Pancreas (tissue), 10 donors: Measurements from ENCODE around the gene CDH13. TPM values are rescaled to one million over a fixed set of nuclear protein-coding genes. Genes with fewer than 3 reads are reported as not detected.

ENCODE experiments used
- ATAC-seq, 4 donors: fragments of 200-7000 bp; cut with Tn5 transposase; one replicate each; pipeline versions ENCODE4 v1.8.0 to v1.9.1; 2020; ENCODE audit warnings: mild to moderate bottlenecking in 4 of 4, moderate library complexity in 4 of 4
- DNase-seq, 6 donors: peaks; one replicate each; pipeline ENCODE4 v3.0.0-alpha.2; 2020
- FAIRE-seq: peaks from 2 replicates; lab custom pipeline; 2012; peaks lifted over from hg19 to GRCh38; lab: Jason Lieb, UNC
- H3K27ac ChIP-seq, 4 donors: fragments of 200-600 bp; sonication (generic); 1 replicate in 3 of 4; 2 replicates in 1 of 4; pipeline versions ENCODE4 v1.5.0 to v1.8.0; 2020
- H3K27me3 ChIP-seq, 4 donors: fragments of 200-600 bp; one replicate each; pipeline ENCODE4 v1.8.0; 2021
- H3K36me3 ChIP-seq, 3 donors: fragments of 200-600 bp; sonication (generic) in 1 of 3; one replicate each; pipeline versions ENCODE4 v1.5.0 to v1.8.0; 2020 to 2021
- H3K4me1 ChIP-seq, 3 donors: fragments of 200-600 bp; one replicate each; pipeline ENCODE4 v1.8.0; 2021
- H3K4me3 ChIP-seq, 4 donors: fragments of 200-600 bp; sonication (generic) in 2 of 4; one replicate each; pipeline versions ENCODE4 v1.5.0 to v1.8.0; 2020 to 2021
- H3K9me3 ChIP-seq, 4 donors: fragments of 200-600 bp; one replicate each; pipeline ENCODE4 v1.8.0; 2021
- WGBS, 2 donors: extraction: QIAGEN DNeasy Blood & Tissue Kit; methylation state at CpG; one replicate each; pipeline ENCODE4 v1.1.7; 2013; 5-methylcytosine and 5-hydroxymethylcytosine counted together
- intact Hi-C, 3 donors: fragments of 100-400 bp; cut with DNase I; formaldehyde crosslinking; loops; one replicate each; pipeline versions ENCODE4 v1.11.1 to v1.14.2; 2022
- polyA plus RNA-seq, 2 donors: library from polyadenylated mRNA; stranded (reverse); fragments of 200-250 nt; gene quantifications; one replicate each; pipeline ENCODE4 v1.2.3, GENCODE V29; 2013
- total RNA-seq, 6 donors: library from RNA; stranded (reverse); fragmentation: NEBNext Ultra II Directional in 4 of 6; extraction: Animal tissue kit (Norgen Biotek cat#: 25700) in 4 of 6; gene quantifications; one replicate each; pipeline versions ENCODE4 v1.2.1 to v1.2.4, GENCODE V29; 2021 to 2023
- TF ChIP-seq, protein P1 (sequence below), 4 donors: fragments of 200-600 bp; sonication (generic) in 3 of 4; IDR thresholded peaks; one replicate each; pipeline versions ENCODE4 v1.5.0 to v1.8.0; 2021; ENCODE audit warnings: antibody characterized with exemption in 4 of 4
- donor health status: healthy with polysubstance abuse.
- donor health status: DM: no; HTN: no; CAD: no; lungs with moderate emphysema.
- donor health status: DM: no; HTN: no; CAD: no.
- donor health status: control.
- donor health status: control.
- donor health status: Bipolar disorder and iron deficiency.
- donor health status: DM: yes; HTN: yes; CAD: no.
- donor health status: DM: no; HTN: no; CAD: no.
- donor health status: DM: no; HTN: no; CAD: no.
- donor health status: DM: yes; HTN: yes; CAD: no.

The CDH13 gene
- total and polyA plus RNA-seq, 8 donors = 0.12 to 1.0 (median 0.37) TPM

GRCh38 chr16:83669456-83669855 lies 1042.7 kb downstream of the CDH13 start:
- H3K36me3 ChIP-seq = no peaks in the 10 kb centered on the region
- no peaks in the 10 kb centered on the region for H3K27me3 ChIP-seq
- H3K4me3 ChIP-seq = no peak overlapping the region
- no peak for FAIRE-seq
- H3K9me3 ChIP-seq = no peaks in the 10 kb centered on the region
- H3K27ac ChIP-seq = no peak overlapping the region
- no peak for ATAC-seq
- TF ChIP-seq, protein P1, sequence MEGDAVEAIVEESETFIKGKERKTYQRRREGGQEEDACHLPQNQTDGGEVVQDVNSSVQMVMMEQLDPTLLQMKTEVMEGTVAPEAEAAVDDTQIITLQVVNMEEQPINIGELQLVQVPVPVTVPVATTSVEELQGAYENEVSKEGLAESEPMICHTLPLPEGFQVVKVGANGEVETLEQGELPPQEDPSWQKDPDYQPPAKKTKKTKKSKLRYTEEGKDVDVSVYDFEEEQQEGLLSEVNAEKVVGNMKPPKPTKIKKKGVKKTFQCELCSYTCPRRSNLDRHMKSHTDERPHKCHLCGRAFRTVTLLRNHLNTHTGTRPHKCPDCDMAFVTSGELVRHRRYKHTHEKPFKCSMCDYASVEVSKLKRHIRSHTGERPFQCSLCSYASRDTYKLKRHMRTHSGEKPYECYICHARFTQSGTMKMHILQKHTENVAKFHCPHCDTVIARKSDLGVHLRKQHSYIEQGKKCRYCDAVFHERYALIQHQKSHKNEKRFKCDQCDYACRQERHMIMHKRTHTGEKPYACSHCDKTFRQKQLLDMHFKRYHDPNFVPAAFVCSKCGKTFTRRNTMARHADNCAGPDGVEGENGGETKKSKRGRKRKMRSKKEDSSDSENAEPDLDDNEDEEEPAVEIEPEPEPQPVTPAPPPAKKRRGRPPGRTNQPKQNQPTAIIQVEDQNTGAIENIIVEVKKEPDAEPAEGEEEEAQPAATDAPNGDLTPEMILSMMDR (IDR thresholded peaks at IDR 0.05) = no peak
- H3K4me1 ChIP-seq = no peaks in the 10 kb centered on the region
- no peak for DNase-seq
- WGBS, 2 donors = 39 to 40% methylated on average over 5 of the region's 5 CpGs
- intact Hi-C loops = no loop called here

- WGBS, 2 donors = 18 to 19% methylated on average over 5 of the region's 5 CpGs
- no peak for ATAC-seq
- TF ChIP-seq, protein P1 (IDR thresholded peaks at IDR 0.05) = no peak
- H3K4me3 ChIP-seq = no peak overlapping the region
- H3K36me3 ChIP-seq = no peaks in the 10 kb centered on the region
- no peak overlapping the region for H3K27ac ChIP-seq
- H3K27me3 ChIP-seq = peaks cover 0 to 2% (median 0%) of the 10 kb centered on the region in 4 donors
- intact Hi-C loops = no loop called here
- DNase-seq = no peak
- no peaks in the 10 kb centered on the region for H3K9me3 ChIP-seq
- no peaks in the 10 kb centered on the region for H3K4me1 ChIP-seq
- no peak for FAIRE-seq
Measured at GRCh38 chr16:83674931-83675535, 1048.3 kb downstream of the CDH13 start.

GRCh38 chr16:83676086-83676485 lies 1049.3 kb downstream of the CDH13 start:
- Histone ChIP-seq H3K4me3 (no peak overlapping the region), H3K27ac (no peak overlapping the region), H3K4me1 (no peaks in the 10 kb centered on the region), H3K27me3 (peaks cover 0 to 3% (median 0%) of the 10 kb centered on the region in 4 donors), H3K36me3 (no peaks in the 10 kb centered on the region), H3K9me3 (no peaks in the 10 kb centered on the region)
- ATAC-seq (no peak), DNase-seq (no peak), FAIRE-seq (no peak)
- TF ChIP-seq, protein P1 (IDR thresholded peaks at IDR 0.05) = no peak
- WGBS, 2 donors = 58 to 67% methylated on average over 6 of the region's 6 CpGs
- intact Hi-C loops = no loop called here

- TF ChIP-seq, protein P1 (IDR thresholded peaks at IDR 0.05) = no peak
- Histone ChIP-seq H3K4me3 (no peak overlapping the region), H3K36me3 (no peaks in the 10 kb centered on the region), H3K27me3 (peaks cover 0 to 3% (median 0%) of the 10 kb centered on the region in 4 donors), H3K4me1 (no peaks in the 10 kb centered on the region), H3K9me3 (no peaks in the 10 kb centered on the region), H3K27ac (no peak overlapping the region)
- intact Hi-C loops = no loop called here
- DNase-seq = no peak
- ATAC-seq = no peak
- WGBS, 2 donors = 48 to 59% methylated on average over 4 of the region's 4 CpGs
- no peak for FAIRE-seq
Measured at GRCh38 chr16:83680980-83681379, 1054.2 kb downstream of the CDH13 start.

- intact Hi-C loops = no loop called here
- no peak for DNase-seq
- Histone ChIP-seq H3K9me3 (no peaks in the 10 kb centered on the region), H3K4me3 (no peak overlapping the region), H3K4me1 (no peaks in the 10 kb centered on the region), H3K27me3 (peaks cover 0 to 3% (median 0%) of the 10 kb centered on the region in 4 donors), H3K36me3 (no peaks in the 10 kb centered on the region), H3K27ac (no peak overlapping the region)
- WGBS, 2 donors = 31 to 34% methylated on average over 9 of the region's 9 CpGs
- TF ChIP-seq, protein P1 (IDR thresholded peaks at IDR 0.05) = no peak
- FAIRE-seq = no peak
- ATAC-seq = no peak
Measured at GRCh38 chr16:83681381-83681956, 1054.7 kb downstream of the CDH13 start.
